Amniotic stem cell (primary cell): ENCODE measurements around the gene SHH.
A peak's percentile ranks its signal among the peaks of the same experiment; 100 is the strongest.

Source experiments
- DNase-seq: peaks from one replicate; lab custom pipeline; 2025; lab: John Stamatoyannopoulos, UW

The SHH gene

DNA sequence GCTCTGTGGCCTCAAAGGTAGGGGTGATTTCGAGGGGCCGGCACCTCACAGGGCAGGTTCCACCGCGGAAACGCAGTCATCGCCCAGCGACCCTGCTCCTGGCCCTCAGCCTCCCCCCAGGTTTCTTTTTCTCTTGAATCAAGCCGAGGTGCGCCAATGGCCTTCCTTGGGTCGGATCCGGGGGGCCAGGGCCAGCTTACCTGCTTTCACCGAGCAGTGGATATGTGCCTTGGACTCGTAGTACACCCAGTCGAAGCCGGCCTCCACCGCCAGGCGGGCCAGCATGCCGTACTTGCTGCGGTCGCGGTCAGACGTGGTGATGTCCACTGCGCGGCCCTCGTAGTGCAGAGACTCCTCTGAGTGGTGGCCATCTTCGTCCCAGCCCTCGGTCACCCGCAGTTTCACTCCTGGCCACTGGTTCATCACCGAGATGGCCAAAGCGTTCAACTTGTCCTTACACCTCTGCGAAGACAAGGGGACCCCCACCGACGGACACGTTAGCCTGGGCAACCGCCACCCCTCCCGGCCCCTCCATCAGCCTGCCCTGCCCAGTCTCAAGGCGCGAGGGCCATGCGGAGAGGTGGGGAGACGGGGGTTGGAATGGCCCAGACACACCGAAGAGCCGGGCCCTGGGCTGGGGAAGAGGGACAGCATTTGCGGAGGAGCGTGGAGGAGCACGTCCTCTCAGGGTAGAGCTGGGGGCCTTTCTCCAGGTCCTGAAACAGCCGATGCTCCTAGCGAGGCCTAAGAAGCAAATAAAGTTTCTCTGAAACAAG lies 6.0 kb downstream of the SHH start:
- DNase-seq, result no peak

DNA sequence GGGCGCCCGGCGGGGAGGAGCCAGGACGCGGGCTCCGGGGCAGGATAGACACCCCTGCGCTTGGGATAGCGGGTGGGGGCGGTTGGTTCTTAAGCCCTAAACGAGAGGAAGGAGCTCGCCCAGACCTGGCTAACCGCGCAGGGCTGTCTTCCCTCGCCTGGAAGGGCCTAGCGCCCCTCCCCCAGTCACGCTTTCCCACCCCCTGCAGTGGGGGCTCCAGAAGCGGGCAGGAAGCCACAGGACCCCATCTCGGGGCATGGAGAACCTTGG lies 6.5 kb downstream of the SHH start:
- no peak for DNase-seq

DNA sequence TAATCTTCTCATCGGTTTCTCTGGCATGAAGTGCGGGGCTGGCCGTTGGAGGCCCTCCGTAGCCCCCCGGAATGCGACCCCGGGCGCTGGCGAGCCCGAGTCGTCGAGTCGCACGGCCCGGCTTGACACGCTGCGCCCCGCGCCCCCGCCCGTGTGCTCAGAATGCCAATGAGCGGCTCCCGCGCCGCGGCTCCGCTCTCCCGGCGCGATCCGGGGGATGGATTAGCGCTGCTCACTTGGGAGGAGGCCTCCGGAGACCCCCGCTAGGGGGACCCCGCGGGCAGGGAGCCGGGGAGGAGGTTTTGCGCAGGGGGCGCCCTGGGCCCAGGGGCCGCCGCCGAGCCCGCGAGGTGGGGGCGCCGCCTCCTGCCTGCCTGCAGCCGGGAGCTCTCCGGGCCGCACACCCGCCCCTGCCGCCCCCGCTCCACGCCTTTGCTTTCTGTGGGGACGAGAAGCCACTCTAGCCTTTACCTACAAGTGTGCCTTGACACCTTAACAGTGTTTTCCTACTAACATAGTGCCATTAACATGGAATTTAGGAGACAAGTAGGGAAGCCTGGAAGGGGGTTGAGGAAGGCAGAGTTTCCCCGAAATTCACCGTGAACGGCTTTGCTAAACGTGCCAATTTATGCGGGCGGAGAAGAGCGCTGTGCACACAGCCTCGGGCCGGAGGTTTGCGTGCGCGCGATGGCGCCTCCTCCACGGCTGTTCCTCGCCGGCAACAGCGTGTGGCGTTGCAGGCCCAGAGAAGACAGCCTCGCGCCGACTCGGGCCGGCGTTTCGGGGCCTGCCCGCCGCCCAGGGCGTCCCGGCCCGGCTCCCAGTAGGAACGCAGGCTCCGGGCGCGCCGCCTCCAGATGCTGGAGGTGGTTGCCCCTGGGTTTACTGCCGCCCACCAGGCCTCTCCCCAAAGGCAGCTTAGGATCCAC lies 7.1 kb downstream of the SHH start:
- DNase-seq, result peak; percentile 12

DNA sequence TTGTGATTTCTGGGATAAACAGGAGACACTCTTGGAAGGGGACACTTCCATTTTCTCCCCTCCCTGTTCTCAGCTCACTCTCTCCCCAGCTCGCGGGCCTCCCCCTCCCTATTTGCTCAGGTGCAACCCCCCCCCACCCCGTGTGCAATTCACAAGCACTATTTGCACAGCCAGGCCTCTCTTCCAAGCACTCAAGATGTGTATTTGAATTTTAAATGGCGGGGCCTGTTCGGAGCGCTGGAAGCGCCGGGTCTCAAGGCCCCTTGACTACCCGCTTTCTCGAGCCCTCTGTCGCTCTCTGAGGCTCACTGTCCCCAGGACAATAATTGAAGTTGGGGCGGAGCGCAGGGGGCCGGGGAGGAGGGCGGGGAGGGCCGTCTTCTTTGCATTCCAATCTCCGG lies 7.8 kb downstream of the SHH start:
- DNase-seq, result no peak

DNA sequence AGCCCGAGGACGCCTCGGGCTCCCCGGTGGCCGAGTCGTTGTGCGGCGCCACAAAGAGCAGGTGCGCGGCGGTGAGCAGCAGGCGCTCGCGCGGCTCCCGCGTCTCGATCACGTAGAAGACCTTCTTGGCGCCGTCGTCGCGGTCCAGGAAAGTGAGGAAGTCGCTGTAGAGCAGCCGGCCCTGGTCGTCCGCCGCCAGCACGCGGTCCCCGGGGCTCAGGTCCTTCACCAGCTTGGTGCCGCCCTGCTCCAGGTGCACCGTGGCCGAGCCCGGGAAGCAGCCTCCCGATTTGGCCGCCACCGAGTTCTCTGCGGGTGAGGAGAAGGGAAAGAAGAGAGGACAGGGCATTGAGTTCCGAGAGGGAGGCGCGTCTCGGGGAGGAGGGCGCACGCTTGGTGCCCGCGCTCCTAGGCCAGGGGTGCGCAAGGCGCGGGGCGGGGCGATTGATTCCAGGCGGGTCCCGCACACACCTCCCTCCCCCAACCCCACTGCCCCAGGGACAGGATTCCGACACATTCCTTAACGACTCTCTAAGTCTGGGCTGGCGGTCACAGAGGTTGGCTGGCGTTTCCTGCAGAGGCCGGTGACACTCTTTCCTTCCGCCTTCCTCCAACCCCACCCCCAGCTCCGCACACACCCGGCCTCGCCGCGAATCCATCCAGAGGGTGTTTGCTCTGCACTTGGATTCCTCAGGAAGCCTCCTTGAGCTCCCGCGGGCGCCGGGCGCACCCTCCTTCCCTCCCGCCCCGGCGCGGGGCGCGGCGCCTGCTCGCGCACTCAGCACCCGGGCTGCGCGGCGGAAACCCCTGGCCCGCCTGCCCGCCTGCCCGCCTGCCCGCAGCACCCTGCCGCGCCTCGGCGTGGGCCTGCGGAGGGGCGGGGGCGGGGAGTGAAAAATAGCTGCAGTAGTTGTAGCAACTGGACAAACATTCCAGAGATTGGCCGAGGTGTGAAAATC lies 8.6 kb downstream of the SHH start:
- DNase-seq, result no peak

DNA sequence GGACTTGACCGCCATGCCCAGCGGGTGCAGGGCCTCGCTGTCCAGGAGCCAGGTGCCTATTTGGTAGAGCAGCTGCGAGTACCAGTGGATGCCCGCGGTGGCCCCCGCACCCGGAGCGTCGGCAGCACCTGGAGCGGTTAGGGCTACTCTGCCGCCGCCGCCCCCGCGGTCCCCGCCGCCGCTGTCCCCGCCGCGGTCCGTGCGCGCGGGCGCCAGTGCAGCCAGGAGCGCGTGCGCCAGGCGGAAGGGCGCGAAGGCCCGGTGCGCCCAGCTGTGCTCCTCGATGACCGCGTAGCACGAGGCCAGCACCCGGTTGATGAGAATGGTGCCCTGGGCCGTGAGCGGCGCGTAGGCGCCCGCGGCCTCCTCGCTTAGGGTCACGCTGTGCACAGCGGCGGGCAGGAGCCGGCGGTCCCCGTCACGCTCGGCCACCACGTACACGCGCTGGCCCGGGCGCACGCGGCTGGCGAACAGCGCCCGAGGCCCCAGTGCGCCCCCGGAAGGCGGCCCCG lies 9.3 kb downstream of the SHH start:
- DNase-seq, result no peak

DNA sequence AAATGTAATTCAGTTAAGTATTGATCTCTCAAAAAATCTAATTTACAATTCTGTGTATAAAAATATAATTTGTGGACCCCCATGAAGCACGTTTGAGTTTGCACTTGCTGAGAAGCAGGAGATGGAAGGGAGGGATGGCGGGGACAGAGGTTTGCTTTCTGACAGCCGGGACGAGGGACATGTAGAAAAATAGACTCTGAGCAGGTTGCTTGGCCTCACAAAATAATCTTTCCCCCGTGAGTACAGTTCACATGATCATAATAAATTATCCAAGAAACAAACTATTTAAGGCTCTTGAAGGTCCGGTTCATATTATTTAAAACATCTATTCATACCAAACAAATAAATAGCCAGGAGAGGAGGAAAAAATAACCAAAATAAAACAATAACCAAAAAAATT lies 10.0 kb downstream of the SHH start:
- DNase-seq, result no peak

DNA sequence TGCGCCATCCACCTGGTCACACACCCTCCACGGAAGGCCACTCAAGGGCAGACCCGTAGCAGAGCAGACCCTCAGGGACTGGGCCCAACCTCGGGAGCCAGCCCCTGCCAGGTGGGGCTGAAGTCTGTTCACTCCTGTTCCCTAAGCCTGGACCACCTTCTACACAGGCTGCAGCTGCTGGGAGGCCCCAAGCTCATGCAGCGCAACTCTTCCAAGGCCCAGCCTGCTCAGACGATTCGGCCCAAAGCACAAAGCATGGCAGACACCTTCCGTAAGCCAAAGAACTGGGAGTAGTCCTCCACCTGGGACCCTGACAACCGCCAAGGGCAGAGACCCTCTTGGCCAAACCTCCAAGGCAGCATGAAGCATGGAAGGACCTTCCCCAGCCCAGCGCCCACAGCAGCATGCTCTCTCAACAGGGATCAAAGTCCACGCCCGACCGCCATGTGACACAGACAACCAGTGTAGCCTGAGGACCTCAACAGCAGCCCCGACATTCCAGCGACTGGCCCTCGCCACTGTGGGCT lies 11.5 kb downstream of the SHH start:
- no peak for DNase-seq

DNA sequence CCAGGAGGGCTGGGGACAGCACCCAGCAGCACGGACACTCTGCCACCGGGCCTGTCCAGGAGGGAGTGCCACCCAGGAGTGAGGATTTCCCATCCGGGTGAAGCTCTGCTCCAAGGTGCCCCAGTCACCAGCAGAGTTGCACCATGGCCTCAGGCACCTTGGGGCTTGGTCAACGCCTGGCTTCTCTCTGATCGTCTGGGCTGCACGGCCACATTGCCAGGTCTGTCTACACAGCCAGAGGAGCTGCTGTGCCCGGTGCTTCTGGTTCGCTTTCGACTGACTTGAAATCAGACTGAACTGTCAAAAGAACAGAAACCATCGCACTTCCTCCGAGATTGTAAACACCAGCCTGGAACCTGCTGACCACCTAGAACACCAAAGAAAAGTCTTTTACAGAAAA lies 12.0 kb downstream of the SHH start:
- no peak for DNase-seq

DNA sequence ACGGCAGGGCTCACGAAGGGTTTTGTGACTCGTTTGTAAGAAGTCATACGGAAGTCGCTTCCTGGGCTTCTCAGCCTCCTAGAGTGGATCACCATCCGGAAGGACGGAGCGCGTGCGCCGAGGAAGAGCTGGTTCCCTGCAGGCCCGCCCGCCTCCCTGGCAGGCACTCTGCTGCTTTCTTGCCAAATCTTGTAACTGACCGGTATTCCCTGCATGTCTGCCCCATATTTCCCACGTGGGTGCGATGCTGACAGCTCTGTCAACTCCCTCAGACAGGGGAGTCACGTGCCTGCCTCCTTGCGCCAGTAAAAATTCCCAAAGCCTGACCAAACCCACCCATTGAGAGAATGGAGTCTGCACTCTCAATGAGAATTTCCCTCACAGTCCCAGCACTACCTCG lies 12.7 kb downstream of the SHH start:
- DNase-seq, result no peak

DNA sequence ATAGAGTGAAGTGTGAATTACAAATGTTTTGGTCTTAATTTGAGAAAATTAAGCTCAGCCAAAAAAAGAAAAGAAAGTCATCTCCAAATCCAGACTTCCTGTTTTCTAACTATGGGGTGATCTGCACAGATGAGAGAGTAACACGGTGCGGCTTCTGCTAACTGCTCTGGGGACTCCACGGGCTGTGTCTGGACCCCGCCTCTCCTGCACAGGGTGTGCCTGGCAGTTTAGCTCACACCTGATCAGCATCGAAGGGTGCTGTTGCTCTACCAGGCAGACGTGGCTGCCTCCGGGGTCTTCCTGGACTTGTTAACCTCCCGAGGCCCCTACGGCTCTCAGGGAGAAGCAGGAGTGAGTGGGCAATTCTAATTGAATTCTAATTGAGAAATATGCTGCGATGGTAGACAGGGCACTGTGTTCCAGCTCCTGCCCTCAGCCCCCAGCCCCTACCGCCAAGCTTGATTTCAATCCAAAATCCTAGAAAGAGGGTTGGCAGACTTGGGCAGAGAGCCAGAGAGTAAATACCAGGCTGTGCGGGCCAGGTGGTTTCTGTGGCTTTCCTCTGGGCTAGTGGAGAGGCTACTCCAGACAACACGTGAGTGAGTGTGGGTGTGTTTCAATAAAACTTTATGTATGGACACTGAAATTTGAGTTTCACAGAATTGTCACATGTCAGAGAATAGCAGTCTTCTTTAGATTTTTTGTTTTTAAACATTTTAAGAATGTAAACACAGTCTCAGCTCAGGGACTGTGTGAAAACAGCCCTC lies 13.4 kb downstream of the SHH start:
- no peak for DNase-seq

DNA sequence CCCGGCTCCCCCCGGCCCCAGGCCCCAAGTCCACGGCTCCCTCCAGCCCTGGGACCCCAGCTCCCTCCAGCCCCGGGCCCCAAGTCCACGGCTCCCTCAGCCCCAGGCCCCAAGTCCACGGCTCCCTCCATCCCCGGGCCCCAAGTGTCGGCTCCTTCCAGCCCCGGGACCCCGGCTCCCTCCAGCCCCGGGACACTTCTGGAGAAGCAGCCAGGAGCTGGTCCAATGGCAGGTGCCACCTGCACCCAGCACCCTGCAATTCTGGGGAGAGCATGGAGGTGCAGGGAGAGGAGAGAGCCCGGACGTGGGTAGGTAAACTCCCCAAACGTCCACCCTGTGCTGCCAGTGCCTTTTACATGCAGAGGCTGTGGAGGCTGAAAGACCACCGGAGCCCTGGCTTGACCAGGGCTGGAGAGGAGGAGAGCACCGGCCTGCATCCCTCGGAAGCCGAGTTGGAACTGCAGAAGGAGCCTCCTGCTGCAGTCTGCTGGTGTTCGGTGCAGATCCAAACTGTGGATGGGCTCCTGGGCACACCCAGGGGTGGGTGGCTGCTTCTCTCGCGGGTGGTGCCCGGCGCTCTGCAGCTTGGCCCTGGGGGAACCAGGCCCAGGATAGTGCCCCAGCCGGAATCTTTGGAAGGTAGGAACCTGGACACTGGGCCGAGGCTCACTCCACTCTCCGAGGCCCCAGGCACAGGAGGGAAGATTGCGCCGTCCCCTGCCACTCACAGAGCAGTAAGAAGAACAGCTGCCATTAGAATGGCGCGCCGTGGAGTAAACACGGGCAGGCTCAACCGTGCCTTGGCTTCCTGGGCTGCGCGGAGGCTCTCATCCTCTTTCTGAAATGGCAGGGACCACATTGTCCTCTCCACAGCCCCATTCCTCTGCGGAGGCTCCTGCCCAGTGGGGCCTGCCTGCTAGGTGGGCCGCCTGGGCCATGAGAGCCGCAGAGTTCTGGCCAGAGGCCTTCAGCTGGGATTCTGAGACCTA lies 14.7 kb downstream of the SHH start:
- DNase-seq, result no peak

DNA sequence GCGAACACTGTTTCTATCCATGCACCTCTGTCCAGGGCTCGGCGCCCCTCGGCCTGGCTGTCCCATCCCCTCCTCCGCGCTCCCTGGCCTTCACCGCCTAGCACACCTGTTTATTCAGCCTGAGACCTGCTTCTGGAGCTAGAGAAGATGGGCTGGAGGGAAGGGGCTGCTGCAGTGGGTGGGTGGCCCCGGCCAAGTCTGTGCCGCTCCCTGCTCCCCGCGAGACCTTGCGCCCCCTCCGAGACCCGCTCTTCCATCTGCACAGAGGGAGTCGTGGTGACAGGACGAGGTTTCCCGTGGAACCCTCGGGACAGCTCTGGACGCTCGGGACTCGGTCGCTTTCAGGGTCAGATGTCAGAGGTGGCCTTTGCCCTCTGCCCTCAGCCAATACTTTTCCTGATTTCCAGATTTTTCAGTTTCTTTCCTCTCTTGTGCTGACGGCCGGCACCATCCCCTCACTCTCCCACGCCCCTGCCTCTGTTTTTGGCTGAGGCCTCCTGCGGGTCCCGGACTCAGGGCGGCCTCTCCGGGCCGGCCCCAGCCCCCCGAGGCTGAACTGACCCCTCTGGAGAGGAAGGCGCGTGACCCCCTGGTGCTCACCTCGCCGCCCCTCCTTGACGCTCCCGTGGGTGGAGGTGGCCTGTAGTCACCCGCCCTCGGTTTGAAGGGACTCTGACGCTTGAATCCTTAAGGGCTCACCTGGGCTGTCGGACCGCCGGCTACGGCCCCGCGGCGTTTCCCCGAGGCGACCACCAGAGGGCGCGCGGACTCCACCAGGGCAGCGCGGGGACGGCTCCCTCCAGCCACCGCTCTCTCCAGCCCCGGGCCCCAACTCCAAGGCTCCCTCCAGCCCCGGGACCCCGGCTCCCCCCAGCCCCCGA lies 15.6 kb downstream of the SHH start:
- no peak for DNase-seq

DNA sequence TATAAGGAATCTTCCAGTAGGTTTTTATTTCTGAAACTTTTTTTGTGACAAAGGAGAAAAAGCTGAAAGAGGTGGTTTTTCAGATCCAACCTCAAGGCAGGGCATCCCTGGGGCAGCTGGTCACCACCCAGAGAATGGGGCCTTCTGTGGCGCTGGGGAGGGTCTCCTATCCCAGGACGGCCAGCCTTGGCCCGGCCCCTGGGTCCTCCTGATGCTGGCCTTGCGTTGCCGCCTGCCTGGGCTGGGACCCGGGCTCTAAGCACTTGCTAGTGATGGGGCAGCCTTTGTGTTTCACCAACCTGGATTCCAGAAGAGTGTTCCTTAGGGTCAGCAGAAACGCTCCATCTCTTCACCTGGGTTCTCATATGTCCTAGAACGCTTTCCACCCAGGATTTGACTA lies 16.3 kb downstream of the SHH start:
- no peak for DNase-seq

DNA sequence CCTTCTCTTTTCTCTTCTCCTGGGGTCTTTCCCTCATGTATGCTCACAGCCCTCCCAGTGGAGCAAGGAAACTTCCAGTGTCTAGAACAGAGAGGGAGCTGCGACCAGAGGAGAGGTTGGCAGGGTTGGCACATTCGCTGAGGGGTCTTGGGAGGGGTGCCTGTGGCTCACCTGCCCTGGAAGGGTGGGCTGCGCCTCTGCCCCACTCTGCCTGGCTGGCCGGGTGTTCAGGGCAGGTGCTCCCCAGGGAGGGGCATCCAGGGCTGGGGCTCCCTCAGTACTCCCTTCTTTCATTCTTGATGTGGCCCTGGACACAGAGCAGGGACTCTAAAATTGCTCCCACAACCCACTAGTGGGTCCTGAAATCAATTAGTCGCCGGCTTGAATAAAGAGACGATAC lies 16.9 kb downstream of the SHH start:
- DNase-seq, result no peak

DNA sequence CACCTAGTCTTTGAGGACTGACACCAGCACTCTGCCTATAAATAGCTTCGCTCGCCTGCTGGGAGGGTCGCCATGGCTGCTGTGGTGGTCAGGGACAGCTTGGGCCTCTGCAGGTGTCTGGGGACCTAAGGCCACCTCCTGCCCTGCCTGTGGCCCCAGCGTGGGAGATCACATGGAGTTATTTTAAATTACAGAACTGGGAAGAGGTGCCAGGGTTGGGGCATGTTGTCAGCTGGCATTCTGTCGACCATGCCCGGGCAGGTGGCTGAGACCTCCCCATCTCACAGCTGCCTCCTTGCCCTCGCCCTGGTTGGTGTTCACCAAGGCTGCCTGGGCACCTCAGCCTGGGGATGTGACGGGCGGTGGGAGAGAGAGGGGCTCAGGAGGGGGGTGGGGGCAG lies 18.1 kb downstream of the SHH start:
- no peak for DNase-seq

DNA sequence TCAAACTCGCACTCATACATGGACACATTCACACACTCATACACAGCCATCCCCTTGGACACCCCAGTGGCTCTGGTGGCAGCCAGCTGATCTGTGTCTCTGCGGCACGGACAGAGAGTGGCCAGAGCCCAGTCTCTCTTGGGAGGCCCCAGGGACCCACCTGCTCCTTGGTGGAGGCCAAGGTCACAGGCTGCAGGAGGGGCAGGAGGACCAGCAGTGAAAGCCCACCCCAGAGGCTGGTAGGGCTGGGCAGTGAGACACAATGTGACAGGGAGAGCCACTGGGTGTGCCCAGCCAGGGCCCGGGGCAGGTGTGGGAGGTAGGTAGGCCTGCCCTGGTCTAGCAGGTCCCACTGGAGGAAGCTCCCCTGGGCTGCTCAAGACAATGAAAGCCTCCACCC lies 18.5 kb downstream of the SHH start:
- no peak for DNase-seq

DNA sequence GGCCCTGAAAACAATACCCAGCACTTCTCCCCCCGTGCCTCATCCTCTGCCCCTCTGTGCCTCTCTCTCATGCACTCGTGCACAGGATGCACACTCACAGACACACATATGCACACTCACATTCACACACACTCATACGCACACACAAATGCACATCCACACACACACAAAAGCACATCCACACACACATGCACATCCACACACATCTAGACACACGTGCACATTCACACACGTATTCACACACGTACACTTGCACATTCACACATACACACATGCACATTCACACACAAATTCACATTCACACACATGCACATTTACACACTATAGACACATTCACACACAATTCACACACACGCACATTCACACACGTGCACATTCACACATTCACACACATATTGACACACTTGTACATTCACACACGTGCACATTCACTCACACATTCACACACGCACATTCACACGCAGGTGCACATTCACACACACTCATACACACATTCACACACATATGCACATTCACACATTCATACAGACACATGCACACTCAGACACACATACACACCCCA lies 19.2 kb downstream of the SHH start:
- no peak for DNase-seq
